Vagina (tissue), 2 donors: ENCODE measurements around the gene SSR1. TPM values are rescaled to one million over a fixed set of nuclear protein-coding genes. Genes with fewer than 3 reads are reported as not detected.

Experiments used
- DNase-seq, 2 donors: peaks; one replicate each; pipeline ENCODE4 v3.0.0-alpha.2; 2017; ENCODE audit errors: extremely low spot score in 2 of 2
- H3K27ac ChIP-seq: fragments of 200-600 bp; sonication (generic); one replicate; pipeline ENCODE4 v1.5.1; 2019
- H3K27me3 ChIP-seq: fragments of 200-600 bp; sonication (generic); one replicate; pipeline ENCODE4 v1.5.1; 2019
- H3K36me3 ChIP-seq, 2 donors: fragments of 200-600 bp; sonication (generic); one replicate each; pipeline ENCODE4 v1.5.1; 2017 to 2019
- H3K4me1 ChIP-seq: fragments of 200-600 bp; sonication (generic); one replicate; pipeline ENCODE4 v1.5.1; 2019
- H3K4me3 ChIP-seq, 2 donors: fragments of 200-600 bp; sonication (generic); 1 replicate in 1 of 2; 2 replicates in 1 of 2; pipeline ENCODE4 v1.5.1; 2016 to 2019
- H3K9me3 ChIP-seq: fragments of 200-600 bp; sonication (generic); one replicate; pipeline ENCODE4 v1.5.1; 2019
- POLR2A ChIP-seq, 2 donors: fragments of 450-650 bp; IDR thresholded peaks; one replicate each; pipeline ENCODE4 v1.6.1; 2017; ENCODE audit warnings: antibody characterized with exemption in 2 of 2, mild to moderate bottlenecking in 2 of 2, moderate library complexity in 2 of 2
- POLR2AphosphoS5 ChIP-seq, 2 donors: sonication (generic); formaldehyde crosslinking; IDR thresholded peaks; one replicate each; pipeline ENCODE4 v1.9.0; 2017; ENCODE audit warnings: antibody characterized with exemption in 2 of 2, mild to moderate bottlenecking in 2 of 2, low read depth in 1 of 2; ENCODE audit not compliant: insufficient read depth in 1 of 2
- intact Hi-C: fragments of 100-400 bp; cut with DNase I; formaldehyde crosslinking; loops from one replicate; pipeline ENCODE4 v1.15.1; 2023
- total RNA-seq: library from RNA; depleted of rRNA; stranded (reverse); fragments of >200 nt; gene quantifications from one replicate; pipeline ENCODE4 v1.2.3, GENCODE V29; 2016
- TF ChIP-seq, protein P1 (sequence below), 3 experiments: fragments of 450-650 bp in 2 of 3; fragments of 200-600 bp in 1 of 3; sonication (generic) in 1 of 3; IDR thresholded peaks; one replicate each; pipeline ENCODE4 v1.5.1; 2017 to 2019; ENCODE audit warnings: antibody characterized with exemption in 3 of 3, mild to moderate bottlenecking in 2 of 3, moderate library complexity in 2 of 3

SSR1 gene
- total RNA-seq, 1 donor from 2014 or later = 48.1 TPM

DNA sequence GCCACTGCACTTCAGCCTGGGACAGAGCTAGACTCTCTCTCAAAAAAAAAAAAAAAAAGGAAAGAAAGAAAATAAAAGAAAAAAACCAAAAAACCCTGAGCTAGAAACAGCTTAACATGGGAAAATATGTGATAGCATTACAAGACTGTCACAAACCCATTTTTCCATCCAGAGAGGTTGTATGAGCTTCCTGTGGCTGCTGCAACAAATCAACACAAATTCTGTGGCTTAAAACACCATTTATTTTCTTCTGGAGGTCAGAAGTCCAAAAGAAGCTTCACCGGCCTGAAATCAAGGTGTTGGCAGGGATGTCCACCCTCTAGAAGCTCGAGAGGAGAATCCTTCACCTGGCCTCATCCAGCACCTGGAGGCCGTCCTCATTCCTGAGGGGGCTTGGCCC, 21.7 kb upstream of the SSR1 start:
- no peak for DNase-seq
- intact Hi-C loops = no loop called here
- no peaks in the 10 kb centered on the region for H3K4me1 ChIP-seq
- TF ChIP-seq POLR2A (IDR thresholded peaks at IDR 0.05) = no peak
- TF ChIP-seq, protein P1, sequence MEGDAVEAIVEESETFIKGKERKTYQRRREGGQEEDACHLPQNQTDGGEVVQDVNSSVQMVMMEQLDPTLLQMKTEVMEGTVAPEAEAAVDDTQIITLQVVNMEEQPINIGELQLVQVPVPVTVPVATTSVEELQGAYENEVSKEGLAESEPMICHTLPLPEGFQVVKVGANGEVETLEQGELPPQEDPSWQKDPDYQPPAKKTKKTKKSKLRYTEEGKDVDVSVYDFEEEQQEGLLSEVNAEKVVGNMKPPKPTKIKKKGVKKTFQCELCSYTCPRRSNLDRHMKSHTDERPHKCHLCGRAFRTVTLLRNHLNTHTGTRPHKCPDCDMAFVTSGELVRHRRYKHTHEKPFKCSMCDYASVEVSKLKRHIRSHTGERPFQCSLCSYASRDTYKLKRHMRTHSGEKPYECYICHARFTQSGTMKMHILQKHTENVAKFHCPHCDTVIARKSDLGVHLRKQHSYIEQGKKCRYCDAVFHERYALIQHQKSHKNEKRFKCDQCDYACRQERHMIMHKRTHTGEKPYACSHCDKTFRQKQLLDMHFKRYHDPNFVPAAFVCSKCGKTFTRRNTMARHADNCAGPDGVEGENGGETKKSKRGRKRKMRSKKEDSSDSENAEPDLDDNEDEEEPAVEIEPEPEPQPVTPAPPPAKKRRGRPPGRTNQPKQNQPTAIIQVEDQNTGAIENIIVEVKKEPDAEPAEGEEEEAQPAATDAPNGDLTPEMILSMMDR (IDR thresholded peaks at IDR 0.05) = no peak
- no peak for TF ChIP-seq POLR2AphosphoS5 (IDR thresholded peaks at IDR 0.05; ENCODE audit: insufficient read depth in 1 of 2, low read depth in 1 of 2)
- no peak overlapping the region for H3K4me3 ChIP-seq
- H3K36me3 ChIP-seq = no peaks in the 10 kb centered on the region
- no peak overlapping the region for H3K27ac ChIP-seq
- H3K27me3 ChIP-seq = no peaks in the 10 kb centered on the region
- H3K9me3 ChIP-seq = no peaks in the 10 kb centered on the region

DNA sequence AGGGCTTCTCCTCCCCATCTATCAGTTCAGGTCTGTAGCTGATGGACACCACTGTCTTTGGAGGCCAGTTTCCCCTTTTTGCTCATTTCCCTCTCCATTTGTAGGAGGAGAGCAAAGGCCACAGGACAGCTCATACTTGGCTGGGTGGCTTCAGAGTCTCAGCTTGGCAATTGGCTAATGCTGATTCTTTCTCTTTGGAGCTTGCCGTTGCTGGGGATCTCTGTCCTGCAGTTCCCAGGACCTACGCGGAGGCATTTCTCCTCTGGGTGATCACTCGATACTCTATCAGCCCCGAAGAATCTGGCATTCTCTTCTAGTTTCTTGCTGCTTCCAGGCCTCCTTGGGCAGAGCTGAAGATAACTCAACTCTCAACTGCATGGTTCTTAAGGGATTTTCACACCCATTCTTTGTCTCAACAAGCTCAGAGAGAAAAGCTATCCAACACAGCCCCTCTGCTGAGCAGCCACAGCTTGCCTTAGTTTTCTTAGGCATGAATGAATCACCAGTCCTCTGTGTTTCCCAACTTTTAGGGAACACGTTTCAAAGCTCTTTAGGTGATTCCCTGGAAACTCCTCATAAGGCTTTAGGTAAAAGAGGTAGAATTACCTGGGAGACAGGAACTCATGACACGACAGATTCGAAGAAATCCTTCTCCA, 19.2 kb upstream of the SSR1 start:
- DNase-seq = no peak

DNA sequence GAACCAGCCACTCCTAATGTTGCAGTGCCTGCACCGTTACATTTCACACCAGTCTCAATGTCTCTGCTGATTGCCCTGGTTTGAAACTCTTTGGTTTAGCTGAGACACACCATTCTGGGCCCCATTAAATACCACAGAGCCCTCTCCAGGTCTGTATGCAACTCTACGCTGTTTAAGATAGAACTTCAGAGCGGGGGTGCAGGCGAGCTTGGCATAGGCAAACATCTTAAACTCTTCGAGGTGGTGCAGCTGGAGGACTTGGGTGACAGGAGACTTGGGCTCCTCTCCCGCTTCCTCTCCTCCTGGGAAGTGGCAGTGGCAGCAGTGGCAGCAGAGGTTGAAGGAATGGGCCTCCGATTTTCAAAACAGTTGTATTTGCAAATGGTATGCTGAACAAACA, 18.5 kb upstream of the SSR1 start:
- Histone ChIP-seq H3K9me3 (no peaks in the 10 kb centered on the region), H3K4me1 (no peaks in the 10 kb centered on the region), H3K27me3 (no peaks in the 10 kb centered on the region), H3K4me3 (no peak overlapping the region), H3K36me3 (no peaks in the 10 kb centered on the region), H3K27ac (no peak overlapping the region)
- intact Hi-C loops = no loop called here
- TF ChIP-seq POLR2AphosphoS5 (IDR thresholded peaks at IDR 0.05; ENCODE audit: insufficient read depth in 1 of 2, low read depth in 1 of 2) (no peak), POLR2A (IDR thresholded peaks at IDR 0.05) (no peak)
- TF ChIP-seq, protein P1 (IDR thresholded peaks at IDR 0.05) = no peak
- no peak for DNase-seq

More for the DNA sequence above, 19.2 kb upstream of the SSR1 start:
- TF ChIP-seq, protein P1 (IDR thresholded peaks at IDR 0.05) = no peak
- no peak for TF ChIP-seq POLR2AphosphoS5 (IDR thresholded peaks at IDR 0.05; ENCODE audit: insufficient read depth in 1 of 2, low read depth in 1 of 2)
- no peak for TF ChIP-seq POLR2A (IDR thresholded peaks at IDR 0.05)
- H3K27me3 ChIP-seq = no peaks in the 10 kb centered on the region
- no peaks in the 10 kb centered on the region for H3K36me3 ChIP-seq
- H3K4me3 ChIP-seq = no peak overlapping the region
- H3K27ac ChIP-seq = no peak overlapping the region
- no peaks in the 10 kb centered on the region for H3K4me1 ChIP-seq
- intact Hi-C loops = no loop called here
- H3K9me3 ChIP-seq = no peaks in the 10 kb centered on the region

DNA sequence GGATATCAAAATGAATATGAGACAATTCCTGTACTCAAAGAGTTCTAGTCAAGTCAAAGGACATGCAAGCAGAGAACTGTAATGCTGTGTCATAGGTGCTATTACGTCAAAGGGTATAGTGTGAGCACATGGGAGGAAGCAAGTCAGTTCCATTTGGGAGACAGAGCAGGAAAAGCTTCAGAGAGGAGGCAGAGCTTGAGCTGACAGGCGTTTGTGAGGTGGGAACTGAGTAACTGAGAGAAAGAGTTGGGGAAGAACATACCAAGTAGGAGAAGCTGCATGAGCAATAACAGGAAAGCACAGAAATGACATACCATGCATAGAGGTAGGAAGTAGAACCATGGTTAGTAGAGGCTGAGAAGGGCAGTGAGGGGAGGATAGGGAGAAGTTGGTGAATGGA, 15.2 kb upstream of the SSR1 start:
- no peak for DNase-seq
- H3K4me3 ChIP-seq = no peak overlapping the region
- no peaks in the 10 kb centered on the region for H3K9me3 ChIP-seq
- TF ChIP-seq POLR2A (IDR thresholded peaks at IDR 0.05) (no peak), POLR2AphosphoS5 (IDR thresholded peaks at IDR 0.05; ENCODE audit: insufficient read depth in 1 of 2, low read depth in 1 of 2) (no peak)
- TF ChIP-seq, protein P1 (IDR thresholded peaks at IDR 0.05) = no peak
- H3K27me3 ChIP-seq = no peaks in the 10 kb centered on the region
- H3K36me3 ChIP-seq = no peaks in the 10 kb centered on the region
- H3K4me1 ChIP-seq = no peaks in the 10 kb centered on the region
- H3K27ac ChIP-seq = no peak overlapping the region
- intact Hi-C loops = no loop called here

DNA sequence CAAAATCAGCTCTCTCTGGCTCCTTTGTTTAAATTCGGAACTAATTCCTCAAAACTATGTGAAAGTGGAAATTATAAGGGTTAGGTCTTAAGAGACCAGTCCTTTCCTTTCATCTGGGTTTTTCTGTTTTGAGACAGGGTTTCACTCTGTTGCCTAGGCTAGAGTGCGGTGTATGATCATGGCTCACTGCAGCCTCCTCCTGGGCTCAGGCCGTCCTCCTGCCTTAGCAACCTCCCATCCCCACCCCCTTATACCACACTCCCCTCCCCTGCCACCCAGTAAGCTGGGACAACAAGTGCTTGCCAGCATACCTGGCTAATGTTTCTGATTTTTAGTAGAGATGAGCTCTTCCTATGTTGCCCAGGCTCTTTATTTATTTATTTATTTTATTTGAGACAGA, 12.8 kb upstream of the SSR1 start:
- no peak overlapping the region for H3K4me3 ChIP-seq
- TF ChIP-seq, protein P1 (IDR thresholded peaks at IDR 0.05) = no peak
- no peak for TF ChIP-seq POLR2A (IDR thresholded peaks at IDR 0.05)
- TF ChIP-seq POLR2AphosphoS5 (IDR thresholded peaks at IDR 0.05; ENCODE audit: insufficient read depth in 1 of 2, low read depth in 1 of 2) = no peak
- H3K4me1 ChIP-seq = no peaks in the 10 kb centered on the region
- intact Hi-C loops = no loop called here
- no peaks in the 10 kb centered on the region for H3K27me3 ChIP-seq
- DNase-seq = no peak
- no peaks in the 10 kb centered on the region for H3K36me3 ChIP-seq
- H3K9me3 ChIP-seq = no peaks in the 10 kb centered on the region
- no peak overlapping the region for H3K27ac ChIP-seq
